GM12878 (cell line): ENCODE results near the gene BHLHE23. TPM values are rescaled to one million over a fixed set of nuclear protein-coding genes. Genes with fewer than 3 reads are reported as not detected.

Experiments
- ATAC-seq: fragments of 200-7000 bp; cut with Tn5 transposase; 3 replicates; pipeline ENCODE4 v1.9.1; 2020; ENCODE audit warnings: mild to moderate bottlenecking, moderate library complexity
- BruUV-seq: library from RNA; stranded (reverse); fragments of 400-500 nt; replicated peaks from 2 replicates; lab custom pipeline; 2021; lab: Mats Ljungman, UMichigan
- CTCF ChIA-PET: fragments of 300-600 bp; sonication (Branson Sonifier 250); formaldehyde crosslinking; extraction: SDS; loops from one replicate; lab custom pipeline; 2021; ENCODE audit warnings: inconsistent platforms; lab: Yijun Ruan, JAX
- POLR2A ChIA-PET: fragments of 350-600 bp; formaldehyde crosslinking; extraction: SDS; loops from one replicate; lab custom pipeline; 2021; ENCODE audit warnings: inconsistent platforms; lab: Charles Lee
- RAD21 ChIA-PET: fragments of 300-600 bp; sonication (Branson Sonifier 250); formaldehyde crosslinking; loops from one replicate; lab custom pipeline; 2023; ENCODE audit warnings: antibody characterized with exemption; ENCODE audit not compliant: unreplicated experiment; lab: Charles Lee
- SMC1A ChIA-PET: fragments of 300-600 bp; sonication (Branson Sonifier 250); formaldehyde crosslinking; loops from one replicate; lab custom pipeline; 2023; ENCODE audit not compliant: unreplicated experiment, uncharacterized antibody; lab: Charles Lee
- DNase-seq: peaks from one replicate; pipeline ENCODE4 v3.0.0-alpha.2; 2011; ENCODE audit warnings: low read depth, low spot score
- FAIRE-seq: peaks from 3 replicates; lab custom pipeline; 2011; peaks lifted over from hg19 to GRCh38; lab: Jason Lieb, UNC
- H2AFZ ChIP-seq: 2 replicates; pipeline ENCODE4 v1.6.0; 2011; ENCODE audit warnings: low read depth, low read length, control low read depth; ENCODE audit not compliant: control insufficient read depth
- H3K27ac ChIP-seq: 2 replicates; pipeline ENCODE4 v1.5.1; 2011; ENCODE audit warnings: control low read depth; ENCODE audit not compliant: control insufficient read depth, insufficient read depth
- H3K27me3 ChIP-seq, 2 experiments: replicated peaks in 1 of 2; 2 replicates each; pipeline versions ENCODE4 v1.6.0 to v1.6.1; 2011; ENCODE audit warnings: low read length in 1 of 2; ENCODE audit not compliant: control insufficient read depth in 2 of 2, insufficient read depth in 2 of 2
- H3K36me3 ChIP-seq, 2 experiments: 2 replicates each; pipeline ENCODE4 v1.5.1; 2011; ENCODE audit warnings: low read length in 1 of 2; ENCODE audit not compliant: control insufficient read depth in 2 of 2, insufficient read depth in 2 of 2
- H3K4me1 ChIP-seq: 2 replicates; pipeline ENCODE4 v1.6.1; 2011; ENCODE audit warnings: mild to moderate bottlenecking, low read length, moderate library complexity, mixed read lengths; ENCODE audit not compliant: control insufficient read depth, insufficient read depth
- H3K4me2 ChIP-seq: 2 replicates; pipeline ENCODE4 v1.6.0; 2011; ENCODE audit warnings: control low read depth; ENCODE audit not compliant: control insufficient read depth, insufficient read depth
- H3K4me3 ChIP-seq: fragments of 200-600 bp; sonication (generic); 2 replicates; pipeline ENCODE4 v1.5.1; 2016
- H3K79me2 ChIP-seq: 2 replicates; pipeline ENCODE4 v1.6.0; 2011; ENCODE audit warnings: low read length; ENCODE audit not compliant: control insufficient read depth, insufficient read depth
- H3K9ac ChIP-seq: 2 replicates; pipeline ENCODE4 v1.8.0; 2011; ENCODE audit warnings: low read length, control low read depth, mixed read lengths; ENCODE audit not compliant: control insufficient read depth, insufficient read depth
- H3K9me3 ChIP-seq: replicated peaks from 3 replicates; pipeline ENCODE4 v1.5.1; 2011; ENCODE audit warnings: mild to moderate bottlenecking, low read length; ENCODE audit not compliant: control insufficient read depth, insufficient read depth
- H4K20me1 ChIP-seq: 2 replicates; pipeline ENCODE4 v1.6.0; 2011; ENCODE audit not compliant: control insufficient read depth, insufficient read depth
- BMI1 ChIP-seq: fragments of 450-650 bp; IDR thresholded peaks from 2 replicates; pipeline ENCODE4 v1.6.1; 2016; ENCODE audit warnings: mild to moderate bottlenecking, moderate library complexity, borderline replicate concordance
- CEBPB ChIP-seq, 2 experiments: fragments of 150-350 bp in 1 of 2; IDR thresholded peaks; 2 replicates each; pipeline ENCODE4 v1.6.1; 2012 to 2014; ENCODE audit warnings: low read depth in 2 of 2, low read length in 2 of 2, borderline replicate concordance in 1 of 2, inconsistent platforms in 1 of 2
- CHD2 ChIP-seq: IDR thresholded peaks from 2 replicates; pipeline ENCODE4 v1.6.1; 2011; ENCODE audit warnings: low read depth, low read length, improper control_type of control experiment, borderline replicate concordance
- DPF2 ChIP-seq: fragments of 450-650 bp; IDR thresholded peaks from 2 replicates; pipeline ENCODE4 v1.6.1; 2017; ENCODE audit warnings: mild to moderate bottlenecking
- IKZF1 ChIP-seq: fragments of 450-650 bp; conservative IDR thresholded peaks from 2 replicates; pipeline ENCODE4 v1.6.1; 2017; ENCODE audit warnings: antibody characterized with exemption, mild to moderate bottlenecking
- KDM1A ChIP-seq: fragments of 200-600 bp; sonication (generic); IDR thresholded peaks from 2 replicates; pipeline ENCODE4 v1.6.1; 2016; ENCODE audit warnings: borderline replicate concordance
- KLF5 ChIP-seq: fragments of 450-650 bp; IDR thresholded peaks from 2 replicates; pipeline ENCODE4 v1.6.1; 2014; ENCODE audit warnings: mild to moderate bottlenecking; ENCODE audit not compliant: partially characterized antibody
- NBN ChIP-seq: fragments of 450-650 bp; IDR thresholded peaks from 2 replicates; pipeline ENCODE4 v1.6.1; 2016
- RB1 ChIP-seq: fragments of 450-650 bp; formaldehyde crosslinking; IDR thresholded peaks from 2 replicates; pipeline ENCODE4 v1.6.1; 2017; ENCODE audit warnings: mild to moderate bottlenecking, borderline replicate concordance
- RFX5 ChIP-seq: IDR thresholded peaks from 2 replicates; pipeline ENCODE4 v1.6.1; 2011; ENCODE audit warnings: low read depth, low read length, improper control_type of control experiment
- SPI1 ChIP-seq: IDR thresholded peaks from 2 replicates; pipeline ENCODE4 v1.6.1; 2011; ENCODE audit warnings: low read depth, mild to moderate bottlenecking, low read length, moderate library complexity, borderline replicate concordance; ENCODE audit not compliant: insufficient read depth
- SREBF1 ChIP-seq: IDR thresholded peaks from 2 replicates; pipeline ENCODE4 v1.6.1; 2012; ENCODE audit warnings: mild to moderate bottlenecking, low read length
- TAF1 ChIP-seq: IDR thresholded peaks from 2 replicates; pipeline ENCODE4 v1.6.1; 2011; ENCODE audit warnings: mild to moderate bottlenecking, low read depth, low read length, borderline replicate concordance
- ZNF217 ChIP-seq: fragments of 450-650 bp; IDR thresholded peaks from 2 replicates; pipeline ENCODE4 v1.6.1; 2017; ENCODE audit warnings: antibody characterized with exemption, mild to moderate bottlenecking
- WGBS: methylation state at CpG from one replicate; pipeline ENCODE4 v1.1.6; 2016; ENCODE audit warnings: low lambda C conversion rate; ENCODE audit not compliant: insufficient replicate concordance, insufficient coverage; ENCODE audit errors: missing lambda C conversion rate; 5-methylcytosine and 5-hydroxymethylcytosine counted together
- in situ Hi-C: fragments of 300-500 bp; cut with MboI; formaldehyde crosslinking; loops from 9 replicates; pipeline ENCODE4 v1.14.3; 2018; ENCODE audit warnings: mixed read lengths
- intact Hi-C: fragments of 100-400 bp; cut with micrococcal nuclease; formaldehyde crosslinking; loops from one replicate; pipeline ENCODE4 v1.14.2; 2022; ENCODE audit not compliant: unreplicated experiment
- polyA plus RNA-seq, 11 experiments: library from polyadenylated mRNA; depleted of rRNA in 4 of 11; unstranded in 6 of 11; stranded (reverse) in 5 of 11; fragments of >200 nt; fragmentation: Nextera tagmentation in 4 of 11; fragmentation: Illumina TruSeq in 1 of 11; extraction: Ambion mirVana in 4 of 11; extraction: Trizol in 1 of 11; gene quantifications; 1 replicate in 1 of 11; 2 replicates in 10 of 11; pipeline versions ENCODE4 v1.2.1 to v1.2.3, GENCODE V29; 2011 to 2016; ENCODE audit warnings: inconsistent platforms in 2 of 11, missing spikeins in 2 of 11, low read depth in 1 of 11
- total RNA-seq, 4 experiments: library from RNA; depleted of rRNA in 3 of 4; stranded (reverse); fragments of >200 nt in 3 of 4; fragmentation: Illumina TruSeq in 1 of 4; extraction: Trizol in 1 of 4; gene quantifications; 2 replicates each; pipeline versions ENCODE4 v1.2.1 to v1.2.3, GENCODE V29; 2013 to 2021

Gene BHLHE23
- total and polyA plus RNA-seq, 10 of the 15 experiments (the other 5 are each of a cell fraction or from before 2014, with no cell fraction given): 0.28 to 0.33 TPM; not detected in 8

- intact Hi-C loops: no loop called here
- Histone ChIP-seq H3K27ac (no peak overlapping the region), H3K9me3 (no peaks in the 10 kb centered on the region), H3K9ac (no peak overlapping the region), H3K36me3 (no peaks in the 10 kb centered on the region), H4K20me1 (no peaks in the 10 kb centered on the region; the same call in 1 of the 2 replicates), H3K4me2 (no peak overlapping the region), H2AFZ (no peak overlapping the region), H3K4me3 (no peak overlapping the region), H3K4me1 (no peaks in the 10 kb centered on the region), H3K79me2 (no peaks in the 10 kb centered on the region), H3K27me3 (peaks cover 0 to 4% of the 10 kb centered on the region in 2 experiments)
- BruUV-seq: no TSS peak
- in situ Hi-C loops: no loop called here
- ChIA-PET POLR2A (no interaction called here), RAD21 (no interaction called here), CTCF (no interaction called here), SMC1A (no interaction called here)
- TF ChIP-seq CEBPB (IDR thresholded peaks at IDR 0.05; ENCODE audit: borderline replicate concordance in 1 of 2, low read depth in 2 of 2, low read length in 2 of 2): no peak
- TF ChIP-seq CHD2: no peak
- no peak for TF ChIP-seq TAF1
- no peak for TF ChIP-seq DPF2
- no peak for TF ChIP-seq KDM1A
- TF ChIP-seq RFX5: no peak
- no peak for TF ChIP-seq RB1
- TF ChIP-seq BMI1: no peak
- no peak for TF ChIP-seq SREBF1
- TF ChIP-seq NBN: no peak
- no peak for TF ChIP-seq IKZF1
- no peak for TF ChIP-seq KLF5
- no peak for TF ChIP-seq ZNF217
- TF ChIP-seq SPI1: no peak
- FAIRE-seq (no peak), DNase-seq (no peak), ATAC-seq (no peak)
- 59% methylated on average over 14 of the region's 14 CpGs for WGBS
Observed at GRCh38 chr20:62996596-62996982, 10.2 kb downstream of the BHLHE23 start.
